Neural progenitor cell (in vitro differentiated cells): Measurements from ENCODE around the gene NPFFR2.

ENCODE experiments used
- CTCF ChIP-seq: fragments of 200-600 bp; sonication (generic); IDR thresholded peaks from 2 replicates; pipeline ENCODE4 v1.5.1; 2017; ENCODE audit warnings: antibody characterized with exemption, mild to moderate bottlenecking
- EZH2 ChIP-seq: fragments of 200-600 bp; sonication (generic); IDR thresholded peaks from 2 replicates; pipeline ENCODE4 v1.6.1; 2017; ENCODE audit warnings: antibody characterized with exemption, mild to moderate bottlenecking, moderate library complexity
- EZH2phosphoT487 ChIP-seq: fragments of 200-600 bp; sonication (generic); IDR thresholded peaks from 2 replicates; pipeline ENCODE4 v1.6.1; 2017; ENCODE audit warnings: antibody characterized with exemption

- TF ChIP-seq CTCF (no peak), EZH2 (no peak), EZH2phosphoT487 (no peak)
Observed at GRCh38 chr4:72067051-72067450, 35.3 kb downstream of the NPFFR2 start.
